Measurements from ENCODE around the gene MAPK8IP1.

- TF ChIP-seq CTCF (IDR thresholded peaks at IDR 0.05) (no peak), EZH2 (IDR thresholded peaks at IDR 0.05) (no peak), EZH2phosphoT487 (IDR thresholded peaks at IDR 0.05) (no peak)
Observed at GRCh38 chr11:45846174-45846675, 39.2 kb upstream of the MAPK8IP1 start.

Data from neural progenitor cell (in vitro differentiated cells).